ENCODE results near the gene FBXL17.

- no peak for TF ChIP-seq JUND (IDR thresholded peaks at IDR 0.05)
- no peak for TF ChIP-seq CTCF (IDR thresholded peaks at IDR 0.05; ENCODE audit: low read depth, low read length, missing input control)
- no peak for TF ChIP-seq GABPA (IDR thresholded peaks at IDR 0.05 in 1 of 2, conservative IDR thresholded peaks at IDR 0.05 in 1 of 2)
- no peak for TF ChIP-seq MAX (IDR thresholded peaks at IDR 0.05)
- TF ChIP-seq NR2F2 (IDR thresholded peaks at IDR 0.05), result no peak
- no peak for TF ChIP-seq RAD21 (IDR thresholded peaks at IDR 0.05)
- no peak for TF ChIP-seq EGR1 (IDR thresholded peaks at IDR 0.05; ENCODE audit: low read depth in 2 of 2)
- no peak for TF ChIP-seq TAF1 (conservative IDR thresholded peaks at IDR 0.05)
- no peak for TF ChIP-seq ZBTB33 (IDR thresholded peaks at IDR 0.05)
- no peak for TF ChIP-seq REST (IDR thresholded peaks at IDR 0.05)
- TF ChIP-seq SP1 (IDR thresholded peaks at IDR 0.05), result no peak
Observed at GRCh38 chr5:108220834-108221233, 161.1 kb downstream of the FBXL17 start.

Measured in liver (tissue), 3 donors.